Gastroesophageal sphincter (tissue), 4 donors: ENCODE data around the gene CAPN8. TPM values are rescaled to one million over a fixed set of nuclear protein-coding genes. Genes with fewer than 3 reads are reported as not detected.

Experiments used
- ATAC-seq: fragments of 150-250 bp; one replicate; pipeline ENCODE4 v1.9.1; 2016; ENCODE audit warnings: mild to moderate bottlenecking, moderate library complexity
- H3K27ac ChIP-seq, 4 donors: fragments of 200-600 bp; sonication (generic) in 3 of 4; 1 replicate in 3 of 4; 2 replicates in 1 of 4; pipeline ENCODE4 v1.5.1; 2016 to 2019
- H3K27me3 ChIP-seq: fragments of 200-600 bp; sonication (generic); one replicate; pipeline ENCODE4 v1.5.1; 2019
- H3K36me3 ChIP-seq, 2 donors: fragments of 200-600 bp; sonication (generic); one replicate each; pipeline ENCODE4 v1.5.1; 2019; ENCODE audit warnings: control low read depth in 1 of 2
- H3K4me1 ChIP-seq, 3 donors: fragments of 200-600 bp; sonication (generic); 1 replicate in 2 of 3; 2 replicates in 1 of 3; pipeline ENCODE4 v1.5.1; 2016 to 2019; ENCODE audit warnings: control low read depth in 2 of 3
- H3K4me3 ChIP-seq, 2 donors: fragments of 200-600 bp; sonication (generic); one replicate each; pipeline ENCODE4 v1.5.1; 2019; ENCODE audit warnings: mild to moderate bottlenecking in 1 of 2, moderate library complexity in 1 of 2
- H3K9me3 ChIP-seq, 3 donors: fragments of 200-600 bp; sonication (generic); one replicate each; pipeline ENCODE4 v1.5.1; 2017 to 2019; ENCODE audit warnings: control low read depth in 2 of 3
- EP300 ChIP-seq: sonication (generic); formaldehyde crosslinking; IDR thresholded peaks from one replicate; pipeline ENCODE4 v1.6.1; 2017; ENCODE audit warnings: antibody characterized with exemption, mild to moderate bottlenecking
- POLR2A ChIP-seq, 2 donors: fragments of 450-650 bp; IDR thresholded peaks; one replicate each; pipeline ENCODE4 v1.6.1; 2017; ENCODE audit warnings: antibody characterized with exemption in 2 of 2, mild to moderate bottlenecking in 2 of 2, moderate library complexity in 1 of 2
- POLR2AphosphoS5 ChIP-seq: sonication (generic); formaldehyde crosslinking; IDR thresholded peaks from one replicate; pipeline ENCODE4 v1.6.1; 2017; ENCODE audit warnings: antibody characterized with exemption
- WGBS, 2 donors: methylation state at CpG; one replicate each; pipeline ENCODE4 v1.1.5; 2018; ENCODE audit warnings: low coverage in 1 of 2; 5-methylcytosine and 5-hydroxymethylcytosine counted together
- total RNA-seq, 4 donors: library from RNA; depleted of rRNA; stranded (reverse); fragments of >200 nt; gene quantifications; one replicate each; pipeline ENCODE4 v1.1.0, GENCODE V29; 2016
- TF ChIP-seq, protein P1 (sequence below), 4 experiments: fragments of 200-600 bp in 2 of 4; fragments of 450-650 bp in 2 of 4; sonication (generic) in 1 of 4; IDR thresholded peaks; one replicate each; pipeline ENCODE4 v1.5.1; 2017 to 2019; ENCODE audit warnings: antibody characterized with exemption in 4 of 4, mild to moderate bottlenecking in 2 of 4, moderate library complexity in 2 of 4

The CAPN8 gene
- total RNA-seq, 4 donors from 2014 or later: 0.45 TPM; not detected in 3

DNA sequence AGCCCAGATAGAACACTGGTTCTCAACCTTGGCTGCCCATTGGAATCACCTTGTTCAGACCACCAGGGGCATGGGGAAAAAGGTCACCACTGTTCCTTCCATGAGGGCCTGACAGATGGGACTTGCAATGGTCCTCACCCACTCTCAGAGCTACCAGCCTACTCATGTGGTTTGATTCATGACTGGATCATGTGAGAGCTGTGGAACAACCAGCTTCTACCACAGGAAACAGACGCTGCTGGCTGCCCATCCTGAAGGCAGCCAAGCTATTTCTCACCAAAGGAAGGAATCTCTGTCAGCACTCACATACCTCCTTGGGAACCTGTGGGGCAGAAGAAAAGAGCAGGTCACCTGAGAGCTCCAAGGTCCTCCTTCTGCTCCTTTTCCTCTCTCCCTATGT lies 53.6 kb downstream of the CAPN8 start:
- no peak for ATAC-seq
- H3K27ac ChIP-seq: no peak overlapping the region
- H3K9me3 ChIP-seq: no peaks in the 10 kb centered on the region
- TF ChIP-seq, protein P1, sequence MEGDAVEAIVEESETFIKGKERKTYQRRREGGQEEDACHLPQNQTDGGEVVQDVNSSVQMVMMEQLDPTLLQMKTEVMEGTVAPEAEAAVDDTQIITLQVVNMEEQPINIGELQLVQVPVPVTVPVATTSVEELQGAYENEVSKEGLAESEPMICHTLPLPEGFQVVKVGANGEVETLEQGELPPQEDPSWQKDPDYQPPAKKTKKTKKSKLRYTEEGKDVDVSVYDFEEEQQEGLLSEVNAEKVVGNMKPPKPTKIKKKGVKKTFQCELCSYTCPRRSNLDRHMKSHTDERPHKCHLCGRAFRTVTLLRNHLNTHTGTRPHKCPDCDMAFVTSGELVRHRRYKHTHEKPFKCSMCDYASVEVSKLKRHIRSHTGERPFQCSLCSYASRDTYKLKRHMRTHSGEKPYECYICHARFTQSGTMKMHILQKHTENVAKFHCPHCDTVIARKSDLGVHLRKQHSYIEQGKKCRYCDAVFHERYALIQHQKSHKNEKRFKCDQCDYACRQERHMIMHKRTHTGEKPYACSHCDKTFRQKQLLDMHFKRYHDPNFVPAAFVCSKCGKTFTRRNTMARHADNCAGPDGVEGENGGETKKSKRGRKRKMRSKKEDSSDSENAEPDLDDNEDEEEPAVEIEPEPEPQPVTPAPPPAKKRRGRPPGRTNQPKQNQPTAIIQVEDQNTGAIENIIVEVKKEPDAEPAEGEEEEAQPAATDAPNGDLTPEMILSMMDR (IDR thresholded peaks at IDR 0.05): no peak
- TF ChIP-seq POLR2AphosphoS5 (no peak), POLR2A (IDR thresholded peaks at IDR 0.05) (no peak), EP300 (no peak)
- H3K27me3 ChIP-seq: no peaks in the 10 kb centered on the region
- H3K4me1 ChIP-seq: no peaks in the 10 kb centered on the region
- H3K4me3 ChIP-seq: no peak overlapping the region
- 64 to 80% methylated on average over 1 of the region's 1 CpG for WGBS, 2 donors
- no peaks in the 10 kb centered on the region for H3K36me3 ChIP-seq

DNA sequence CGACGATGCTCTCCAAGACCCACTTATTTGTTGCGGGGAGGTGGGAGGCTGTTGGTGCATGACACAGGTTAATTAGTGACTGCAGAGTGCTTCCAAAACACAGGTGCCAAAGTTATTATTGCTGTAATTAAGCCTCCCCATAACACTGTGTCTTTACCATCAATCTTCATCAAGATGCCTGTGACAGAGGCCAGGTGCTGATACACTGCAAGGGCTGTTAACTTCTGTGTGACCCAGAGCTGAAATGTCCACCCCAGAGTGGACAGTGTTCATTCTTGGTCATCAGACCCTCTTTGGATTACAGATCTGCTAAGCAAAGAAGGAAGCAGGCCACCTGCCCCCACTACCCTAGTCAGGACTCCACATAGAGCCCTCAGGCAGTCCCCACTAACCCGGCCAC lies 55.5 kb downstream of the CAPN8 start:
- ATAC-seq: no peak
- WGBS, 2 donors: no CpG with 5 or more reads among the region's 4 CpGs

DNA sequence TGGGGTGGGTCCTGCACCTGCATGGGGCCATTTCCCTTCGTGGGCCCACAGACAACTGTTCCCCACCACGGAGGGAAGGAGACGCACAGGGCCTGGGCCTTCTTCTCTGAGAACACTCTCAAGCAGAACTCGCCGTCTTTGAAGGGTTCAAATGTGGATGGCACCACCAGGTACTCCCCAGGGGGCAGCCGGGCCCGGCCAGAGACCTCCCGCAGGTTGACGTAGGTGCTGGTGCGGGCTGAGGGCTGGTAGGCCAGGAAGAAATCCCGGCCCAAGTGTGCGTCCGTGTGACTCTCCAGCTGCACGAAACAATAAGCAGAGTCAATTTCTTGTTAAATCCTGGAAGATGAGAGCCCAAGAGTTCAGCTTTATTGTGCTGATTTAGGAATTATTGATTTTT lies 56.4 kb downstream of the CAPN8 start:
- Histone ChIP-seq H3K27ac (no peak overlapping the region), H3K9me3 (no peaks in the 10 kb centered on the region), H3K4me1 (no peaks in the 10 kb centered on the region), H3K27me3 (no peaks in the 10 kb centered on the region), H3K36me3 (no peaks in the 10 kb centered on the region), H3K4me3 (no peak overlapping the region)
- no peak for ATAC-seq
- WGBS, 2 donors: 95 to 100% methylated on average over 1 to 7 of the region's 14 CpGs
- TF ChIP-seq POLR2A (IDR thresholded peaks at IDR 0.05): no peak
- TF ChIP-seq EP300: no peak
- TF ChIP-seq POLR2AphosphoS5: no peak
- TF ChIP-seq, protein P1 (IDR thresholded peaks at IDR 0.05): no peak

More for the DNA sequence above, 55.5 kb downstream of the CAPN8 start:
- Histone ChIP-seq H3K4me3 (no peak overlapping the region), H3K4me1 (no peaks in the 10 kb centered on the region), H3K27ac (no peak overlapping the region), H3K36me3 (no peaks in the 10 kb centered on the region), H3K27me3 (no peaks in the 10 kb centered on the region), H3K9me3 (no peaks in the 10 kb centered on the region)
- TF ChIP-seq POLR2AphosphoS5: no peak
- no peak for TF ChIP-seq POLR2A (IDR thresholded peaks at IDR 0.05)
- no peak for TF ChIP-seq EP300
- TF ChIP-seq, protein P1 (IDR thresholded peaks at IDR 0.05): no peak

DNA sequence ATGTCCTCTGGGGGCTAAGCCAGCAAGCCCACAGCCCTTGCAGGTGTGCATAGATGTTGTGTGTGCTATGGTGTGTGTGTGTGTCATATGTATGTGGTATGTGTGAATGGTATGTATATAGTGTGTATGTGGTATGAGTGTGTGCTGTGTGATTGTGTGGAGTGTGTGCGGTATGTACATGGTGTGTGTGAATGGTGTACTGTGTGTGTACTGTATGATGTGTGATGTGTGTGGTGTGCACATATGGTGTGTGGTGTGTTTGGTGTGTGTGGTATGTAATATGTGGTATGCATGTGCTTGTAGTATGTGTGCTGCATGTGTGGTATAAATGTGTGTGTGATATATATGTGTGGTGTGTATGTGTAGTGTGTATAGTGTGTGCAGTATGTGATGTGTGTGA lies 107.0 kb downstream of the CAPN8 start:
- no peak for ATAC-seq
- Histone ChIP-seq H3K4me1 (no peaks in the 10 kb centered on the region), H3K9me3 (no peaks in the 10 kb centered on the region), H3K36me3 (no peaks in the 10 kb centered on the region), H3K27me3 (no peaks in the 10 kb centered on the region), H3K4me3 (no peak overlapping the region), H3K27ac (no peak overlapping the region)
- WGBS, 2 donors: 100% methylated on average over 1 of the region's 1 CpG
- TF ChIP-seq, protein P1 (IDR thresholded peaks at IDR 0.05): no peak
- TF ChIP-seq EP300 (no peak), POLR2A (IDR thresholded peaks at IDR 0.05) (no peak), POLR2AphosphoS5 (no peak)

DNA sequence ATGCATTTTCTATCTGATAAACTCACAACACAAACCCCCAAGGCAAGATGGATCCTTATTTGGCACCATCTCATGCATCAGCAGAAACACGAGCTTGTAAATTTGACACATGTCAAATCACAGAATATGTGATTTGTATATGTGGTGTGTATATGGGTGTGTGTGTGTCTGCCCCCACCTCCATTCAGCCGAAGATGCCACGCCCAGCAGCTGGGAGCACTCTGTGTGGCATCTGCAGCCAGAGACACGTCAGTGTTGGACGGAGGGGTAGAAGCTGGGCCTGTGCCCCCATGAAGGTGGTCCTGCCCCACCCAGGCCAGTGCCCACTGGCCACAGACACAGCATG lies 108.4 kb downstream of the CAPN8 start:
- no CpG with 5 or more reads among the region's 5 CpGs for WGBS, 2 donors

More for the DNA sequence above, 108.4 kb downstream of the CAPN8 start:
- no peak for TF ChIP-seq POLR2AphosphoS5
- Histone ChIP-seq H3K4me1 (no peaks in the 10 kb centered on the region), H3K27me3 (no peaks in the 10 kb centered on the region), H3K27ac (no peak overlapping the region), H3K4me3 (no peak overlapping the region), H3K9me3 (no peaks in the 10 kb centered on the region), H3K36me3 (no peaks in the 10 kb centered on the region)
- no peak for ATAC-seq
